ENCODE results near the gene CAMK2B. TPM values are rescaled to one million over a fixed set of nuclear protein-coding genes. Genes with fewer than 3 reads are reported as not detected.
A peak's percentile ranks its signal among the peaks of the same experiment; 100 is the strongest.

CAMK2B gene
- total RNA-seq, 1 experiment from 2014 or later = not detected

DNA sequence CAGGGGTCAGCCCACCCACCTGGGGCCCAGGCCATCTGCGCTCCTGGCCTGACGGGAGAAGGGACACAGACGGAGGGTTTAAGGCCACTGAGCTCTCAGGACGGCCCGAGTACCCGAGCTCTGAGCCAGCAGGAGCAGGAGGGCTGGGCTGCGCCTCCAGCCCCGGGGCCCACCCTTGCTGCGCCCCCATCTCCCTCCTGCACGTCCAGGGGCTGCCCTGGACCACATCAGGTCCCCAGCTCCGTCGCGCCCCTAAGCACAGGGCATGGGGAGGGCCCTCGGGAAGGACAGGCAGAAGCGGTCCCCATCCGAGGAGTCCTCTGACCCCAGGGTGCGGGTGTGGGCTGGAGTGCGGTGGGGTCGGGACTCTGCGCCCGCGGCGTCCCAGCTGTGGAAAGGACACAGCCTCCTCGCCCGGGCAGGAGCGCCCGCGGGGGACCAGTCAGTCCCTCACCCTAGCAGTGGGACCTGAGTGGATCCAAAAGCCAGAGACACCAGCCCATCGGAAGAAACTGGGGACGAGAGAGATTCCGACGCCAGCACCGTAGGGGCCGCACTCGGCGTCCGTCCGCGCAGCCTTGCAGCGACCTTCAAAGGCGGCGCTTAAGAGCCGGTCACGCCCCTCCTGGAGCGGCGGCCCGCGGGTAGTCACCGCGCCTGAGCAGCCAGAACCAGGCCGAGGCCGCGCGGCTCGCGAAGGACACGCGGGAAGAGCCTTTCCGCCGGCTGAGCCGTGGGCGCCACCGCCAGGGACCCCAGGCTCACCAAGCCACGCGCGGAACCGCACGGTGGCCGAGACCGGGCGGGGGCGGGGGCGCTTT is 15.9 kb downstream of the CAMK2B start:
- H3K79me2 ChIP-seq (ENCODE audit: low read length) = no peaks in the 10 kb centered on the region
- H3K4me3 ChIP-seq (ENCODE audit: low read length) = no peak overlapping the region
- no peak overlapping the region for H2AFZ ChIP-seq (ENCODE audit: low read length)
- H3K9me2 ChIP-seq (replicated peaks; ENCODE audit: insufficient read depth, low read length) = no peaks in the 10 kb centered on the region
- no peak overlapping the region for H3K9ac ChIP-seq (ENCODE audit: low read length)
- H3K4me2 ChIP-seq (ENCODE audit: low read depth, low read length, poor library complexity, severe bottlenecking) = no peak overlapping the region
- no peaks in the 10 kb centered on the region for H4K20me1 ChIP-seq (ENCODE audit: insufficient read depth, low read depth, low read length)
- no peak overlapping the region for H3K27ac ChIP-seq (ENCODE audit: low read length)
- DNase-seq = no peak
- no peaks in the 10 kb centered on the region for H3K9me3 ChIP-seq (ENCODE audit: low read length)
- no peaks in the 10 kb centered on the region for H3K36me3 ChIP-seq (ENCODE audit: insufficient read depth, low read length)
- H3K27me3 ChIP-seq (ENCODE audit: low read length) = no peaks in the 10 kb centered on the region
- peaks cover 4% of the 10 kb centered on the region; the same call in 1 of the 2 replicates for H3K4me1 ChIP-seq (ENCODE audit: low read length)

DNA sequence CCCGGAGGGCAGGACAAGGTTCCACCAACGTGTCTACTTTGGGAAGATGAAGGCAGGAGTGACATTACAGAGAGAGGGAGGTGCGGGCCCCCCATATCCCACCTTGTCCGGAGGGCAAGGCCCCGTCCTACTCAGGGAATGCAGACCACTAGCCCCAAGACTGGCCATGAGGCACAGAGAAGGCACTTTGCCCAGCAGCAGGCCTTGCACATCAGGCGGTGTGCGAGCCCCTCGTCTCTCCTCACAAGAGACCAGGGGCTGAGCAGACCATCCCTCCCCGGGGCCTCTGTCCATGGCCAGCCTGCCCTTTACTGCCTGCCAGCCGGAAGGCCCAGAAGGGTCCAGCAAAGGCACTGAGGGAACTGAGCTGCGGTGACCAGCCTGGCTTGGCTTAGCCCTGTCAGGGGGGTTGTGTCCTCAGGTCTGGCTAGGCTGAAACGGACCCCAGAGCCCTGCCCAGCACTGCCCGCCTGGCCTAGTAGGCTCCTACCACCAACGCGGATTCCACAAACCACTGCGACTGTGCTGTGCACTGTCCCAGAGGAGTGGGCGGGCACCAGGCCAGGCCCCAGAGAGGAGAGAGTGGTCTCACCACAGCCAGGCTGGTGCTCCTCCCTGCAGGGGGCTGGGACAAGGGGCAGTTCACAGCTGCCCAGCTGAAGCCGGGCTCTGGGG is 16.7 kb downstream of the CAMK2B start:
- Histone ChIP-seq H2AFZ (ENCODE audit: low read length) (no peak overlapping the region), H3K9ac (ENCODE audit: low read length) (no peak overlapping the region), H3K4me3 (ENCODE audit: low read length) (no peak overlapping the region), H3K9me2 (replicated peaks; ENCODE audit: insufficient read depth, low read length) (no peaks in the 10 kb centered on the region), H3K9me3 (ENCODE audit: low read length) (no peaks in the 10 kb centered on the region), H3K79me2 (ENCODE audit: low read length) (no peaks in the 10 kb centered on the region), H3K36me3 (ENCODE audit: insufficient read depth, low read length) (no peaks in the 10 kb centered on the region), H3K27me3 (ENCODE audit: low read length) (no peaks in the 10 kb centered on the region), H3K4me1 (ENCODE audit: low read length) (peaks cover 4% of the 10 kb centered on the region; the same call in 1 of the 2 replicates), H4K20me1 (ENCODE audit: insufficient read depth, low read depth, low read length) (no peaks in the 10 kb centered on the region), H3K27ac (ENCODE audit: low read length) (no peak overlapping the region), H3K4me2 (ENCODE audit: low read depth, low read length, poor library complexity, severe bottlenecking) (no peak overlapping the region)
- DNase-seq = no peak

DNA sequence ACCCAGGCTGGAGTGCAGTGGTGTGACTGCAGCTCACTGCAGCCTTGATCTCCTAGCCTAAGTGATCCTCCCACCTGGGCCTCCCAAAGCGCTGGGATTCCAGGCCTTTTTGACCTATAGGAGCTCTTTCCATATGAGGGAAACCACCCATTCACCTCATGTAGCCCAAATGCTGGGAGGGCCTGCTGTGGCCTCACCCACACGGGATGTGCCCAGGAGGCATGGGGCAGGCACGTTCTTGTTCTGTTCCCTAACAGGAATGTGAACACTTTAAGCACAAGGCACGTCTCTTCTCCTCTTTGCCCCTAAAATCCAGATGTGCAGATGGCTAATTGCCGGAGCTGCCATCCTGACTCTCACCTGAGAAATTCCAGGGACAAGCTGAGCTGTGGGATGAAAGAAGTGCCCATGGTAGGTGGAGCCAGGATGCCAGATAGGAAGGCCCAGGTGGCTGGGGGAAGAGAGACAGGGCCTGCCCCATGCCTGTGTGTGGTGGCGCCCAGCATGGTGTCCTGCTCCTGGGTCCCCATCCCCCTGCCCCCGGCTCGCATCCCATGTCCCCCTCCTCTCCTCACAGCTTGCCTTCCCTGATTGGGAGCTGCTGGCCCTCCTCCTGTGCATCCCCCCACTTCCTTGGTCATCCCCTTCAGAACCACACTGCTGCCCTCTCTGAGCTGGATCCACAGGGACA is 17.3 kb downstream of the CAMK2B start:
- Histone ChIP-seq H4K20me1 (ENCODE audit: insufficient read depth, low read depth, low read length) (no peaks in the 10 kb centered on the region), H3K9me2 (replicated peaks; ENCODE audit: insufficient read depth, low read length) (no peaks in the 10 kb centered on the region), H3K4me2 (ENCODE audit: low read depth, low read length, poor library complexity, severe bottlenecking) (no peak overlapping the region), H3K4me3 (ENCODE audit: low read length) (no peak overlapping the region), H3K36me3 (ENCODE audit: insufficient read depth, low read length) (no peaks in the 10 kb centered on the region), H3K9me3 (ENCODE audit: low read length) (no peaks in the 10 kb centered on the region), H3K4me1 (ENCODE audit: low read length) (peaks cover 4% of the 10 kb centered on the region; the same call in 1 of the 2 replicates), H3K79me2 (ENCODE audit: low read length) (no peaks in the 10 kb centered on the region), H3K9ac (ENCODE audit: low read length) (no peak overlapping the region), H2AFZ (ENCODE audit: low read length) (no peak overlapping the region), H3K27ac (ENCODE audit: low read length) (no peak overlapping the region), H3K27me3 (ENCODE audit: low read length) (no peaks in the 10 kb centered on the region)
- no peak for DNase-seq

DNA sequence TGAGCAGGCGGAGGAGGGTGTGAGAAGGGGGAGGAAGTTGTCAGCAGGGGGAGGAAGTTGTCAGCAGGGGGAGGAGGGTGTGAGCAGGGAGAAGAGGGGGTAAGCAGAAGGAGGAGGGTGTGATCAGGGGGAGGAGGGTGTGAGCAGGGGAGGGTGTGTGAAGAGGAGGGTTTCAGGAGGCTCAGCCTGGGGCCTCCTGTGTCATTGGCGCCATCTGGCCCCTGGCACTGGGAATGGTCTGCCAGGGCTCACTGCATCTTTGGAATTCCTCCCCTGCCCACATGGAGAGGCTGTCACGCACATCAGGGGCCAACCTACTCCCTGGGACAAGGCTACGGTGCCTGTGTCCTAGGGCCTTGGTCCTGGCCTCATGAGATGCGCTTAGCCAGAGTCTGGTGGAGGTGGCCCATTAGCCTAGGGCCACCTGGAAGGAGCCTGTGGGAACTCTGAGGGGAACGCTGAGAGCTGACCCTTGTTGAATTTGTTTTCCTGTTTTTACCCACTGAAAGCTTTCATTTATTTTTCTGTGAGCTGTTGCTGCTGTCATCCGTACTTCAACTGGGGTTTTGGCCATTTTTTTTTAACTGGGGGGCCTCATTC is 18.0 kb downstream of the CAMK2B start:
- Histone ChIP-seq H3K36me3 (ENCODE audit: insufficient read depth, low read length) (no peaks in the 10 kb centered on the region), H3K9me3 (ENCODE audit: low read length) (no peaks in the 10 kb centered on the region), H3K4me2 (ENCODE audit: low read depth, low read length, poor library complexity, severe bottlenecking) (no peak overlapping the region), H4K20me1 (ENCODE audit: insufficient read depth, low read depth, low read length) (no peaks in the 10 kb centered on the region), H3K4me3 (ENCODE audit: low read length) (no peak overlapping the region), H3K9me2 (replicated peaks; ENCODE audit: insufficient read depth, low read length) (no peaks in the 10 kb centered on the region), H3K4me1 (ENCODE audit: low read length) (peaks cover 4% of the 10 kb centered on the region; the same call in 1 of the 2 replicates), H3K9ac (ENCODE audit: low read length) (no peak overlapping the region), H3K79me2 (ENCODE audit: low read length) (no peaks in the 10 kb centered on the region), H2AFZ (ENCODE audit: low read length) (no peak overlapping the region), H3K27ac (ENCODE audit: low read length) (no peak overlapping the region), H3K27me3 (ENCODE audit: low read length) (no peaks in the 10 kb centered on the region)
- peak; percentile 44 for DNase-seq

DNA sequence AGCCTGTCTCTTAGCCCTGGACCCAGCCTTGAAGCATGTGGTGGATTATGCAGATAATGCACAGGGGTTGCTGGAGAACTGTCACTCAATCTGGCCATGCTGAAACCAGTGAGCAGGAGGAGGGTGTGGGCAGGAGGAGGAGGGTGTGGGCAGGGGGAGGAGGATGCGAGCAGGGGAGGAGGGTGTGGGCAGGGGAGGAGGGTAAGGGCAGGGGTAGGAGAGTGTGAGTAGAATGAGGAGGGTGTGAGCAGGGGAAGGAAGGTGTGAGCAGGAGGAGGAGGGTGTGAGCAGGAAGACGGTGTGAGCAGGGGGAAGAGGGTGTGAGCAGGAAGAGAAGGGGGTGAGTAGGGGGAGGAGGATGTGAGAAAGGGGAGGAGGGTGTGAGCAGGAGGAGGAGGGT is 18.8 kb downstream of the CAMK2B start:
- Histone ChIP-seq H3K4me2 (ENCODE audit: low read depth, low read length, poor library complexity, severe bottlenecking) (no peak overlapping the region), H2AFZ (ENCODE audit: low read length) (no peak overlapping the region), H4K20me1 (ENCODE audit: insufficient read depth, low read depth, low read length) (no peaks in the 10 kb centered on the region), H3K9me2 (replicated peaks; ENCODE audit: insufficient read depth, low read length) (no peaks in the 10 kb centered on the region), H3K79me2 (ENCODE audit: low read length) (no peaks in the 10 kb centered on the region), H3K36me3 (ENCODE audit: insufficient read depth, low read length) (no peaks in the 10 kb centered on the region), H3K9me3 (ENCODE audit: low read length) (no peaks in the 10 kb centered on the region), H3K27ac (ENCODE audit: low read length) (no peak overlapping the region), H3K9ac (ENCODE audit: low read length) (no peak overlapping the region), H3K27me3 (ENCODE audit: low read length) (no peaks in the 10 kb centered on the region), H3K4me1 (ENCODE audit: low read length) (peaks cover 4% of the 10 kb centered on the region; the same call in 1 of the 2 replicates), H3K4me3 (ENCODE audit: low read length) (no peak overlapping the region)
- DNase-seq = no peak

DNA sequence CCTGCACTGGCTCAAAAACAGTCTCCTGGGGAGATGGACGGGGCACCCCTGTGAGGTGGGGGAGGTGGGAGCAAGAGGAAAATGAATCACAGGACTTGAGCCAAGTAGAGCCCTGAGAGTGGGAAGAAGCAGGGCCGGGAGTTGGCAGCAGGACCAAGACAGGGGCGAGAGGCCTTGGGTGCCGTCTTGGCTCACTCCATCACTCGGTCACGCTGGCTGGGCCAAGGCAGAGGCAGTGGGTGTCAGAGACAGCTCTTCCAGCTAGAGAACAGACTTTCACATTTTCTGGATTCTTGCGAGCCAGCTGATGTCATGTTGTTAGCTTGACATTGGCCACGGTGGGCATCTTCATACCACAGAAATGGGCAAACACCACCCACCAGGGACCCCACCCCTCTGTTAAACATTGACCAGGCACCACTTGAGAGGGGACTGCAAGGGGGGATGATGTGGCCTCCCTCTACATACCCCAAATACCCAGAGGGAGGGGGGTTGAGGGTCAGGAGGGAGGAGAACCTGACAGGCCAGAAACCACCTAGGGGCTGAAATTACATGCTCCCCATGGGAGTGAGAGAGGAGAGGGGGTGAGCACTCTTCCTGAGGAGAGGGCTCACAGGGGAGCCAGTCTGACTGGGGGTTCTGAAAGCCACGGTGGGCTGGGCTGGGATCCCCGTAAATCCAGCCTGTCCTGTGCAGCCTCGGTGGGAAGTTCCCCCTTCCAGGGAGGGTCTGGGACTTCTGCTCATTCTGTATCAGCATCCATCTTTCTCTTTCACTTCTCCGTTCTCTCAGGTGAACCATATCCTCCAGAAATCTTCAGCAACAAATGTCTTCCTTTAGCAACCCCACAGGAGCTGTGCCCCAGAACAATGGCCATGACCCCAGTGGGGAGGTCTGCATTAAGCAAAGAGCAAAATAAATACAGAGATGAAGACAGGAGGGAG is 19.6 kb downstream of the CAMK2B start:
- Histone ChIP-seq H3K9me2 (replicated peaks; ENCODE audit: insufficient read depth, low read length) (no peaks in the 10 kb centered on the region), H4K20me1 (ENCODE audit: insufficient read depth, low read depth, low read length) (no peaks in the 10 kb centered on the region), H3K27me3 (ENCODE audit: low read length) (no peaks in the 10 kb centered on the region), H3K4me3 (ENCODE audit: low read length) (no peak overlapping the region), H3K36me3 (ENCODE audit: insufficient read depth, low read length) (no peaks in the 10 kb centered on the region), H3K79me2 (ENCODE audit: low read length) (no peaks in the 10 kb centered on the region), H2AFZ (ENCODE audit: low read length) (no peak overlapping the region), H3K9me3 (ENCODE audit: low read length) (no peaks in the 10 kb centered on the region), H3K4me2 (ENCODE audit: low read depth, low read length, poor library complexity, severe bottlenecking) (no peak overlapping the region), H3K27ac (ENCODE audit: low read length) (no peak overlapping the region), H3K9ac (ENCODE audit: low read length) (no peak overlapping the region), H3K4me1 (ENCODE audit: low read length) (peaks cover 4% of the 10 kb centered on the region; the same call in 1 of the 2 replicates)
- DNase-seq = no peak

DNA sequence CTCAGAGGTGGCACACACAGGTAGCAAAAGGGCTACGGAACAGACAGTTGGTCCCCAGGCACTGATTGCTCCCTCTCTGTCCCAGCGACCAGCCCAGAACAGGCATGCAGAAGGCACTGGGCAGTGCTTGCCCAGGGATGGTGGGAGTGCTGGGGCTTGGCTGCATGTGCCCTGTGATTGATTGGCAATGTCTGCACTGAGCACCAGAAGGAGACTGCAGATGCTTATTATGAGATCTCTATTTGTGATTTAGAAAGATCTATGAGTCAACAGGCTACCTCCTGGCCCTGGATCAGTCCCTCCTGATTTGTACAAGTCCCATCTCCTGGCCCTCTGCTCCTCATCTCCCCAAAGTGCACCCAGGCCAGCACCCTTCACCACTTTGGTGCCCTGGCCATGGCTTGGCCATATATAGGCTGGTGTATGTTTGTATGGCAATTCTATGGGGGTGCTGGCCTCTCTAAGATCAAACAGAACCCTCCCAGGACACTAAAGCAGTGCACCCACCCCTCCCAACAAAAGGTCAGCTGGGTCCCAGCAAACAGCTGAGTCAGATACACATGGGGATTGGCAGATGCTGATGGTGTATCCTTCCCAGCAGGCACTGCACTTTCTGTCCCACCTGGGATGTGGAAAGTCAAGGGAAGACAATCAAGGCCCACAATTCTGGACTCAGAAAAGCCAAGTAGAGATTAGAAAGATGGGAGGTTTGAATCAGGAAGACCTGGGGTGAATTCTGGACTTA is 30.9 kb downstream of the CAMK2B start:
- Histone ChIP-seq H4K20me1 (ENCODE audit: insufficient read depth, low read depth, low read length) (no peaks in the 10 kb centered on the region), H3K79me2 (ENCODE audit: low read length) (no peaks in the 10 kb centered on the region), H3K9me3 (ENCODE audit: low read length) (no peaks in the 10 kb centered on the region), H3K4me1 (ENCODE audit: low read length) (no peaks in the 10 kb centered on the region), H3K9ac (ENCODE audit: low read length) (no peak overlapping the region), H3K27ac (ENCODE audit: low read length) (no peak overlapping the region), H2AFZ (ENCODE audit: low read length) (no peak overlapping the region), H3K27me3 (ENCODE audit: low read length) (no peaks in the 10 kb centered on the region), H3K36me3 (ENCODE audit: insufficient read depth, low read length) (no peaks in the 10 kb centered on the region), H3K4me3 (ENCODE audit: low read length) (no peak overlapping the region), H3K9me2 (replicated peaks; ENCODE audit: insufficient read depth, low read length) (no peaks in the 10 kb centered on the region), H3K4me2 (ENCODE audit: low read depth, low read length, poor library complexity, severe bottlenecking) (no peak overlapping the region)
- no peak for DNase-seq
